CD4-positive, CD25-positive, alpha-beta regulatory T cell (primary cell): ENCODE measurements around the gene TOM1L2. TPM values are rescaled to one million over a fixed set of nuclear protein-coding genes. Genes with fewer than 3 reads are reported as not detected.

Experiments
- ATAC-seq, 2 donors: fragments of 150-1000 bp; cut with Tn5 transposase; one replicate each; pipeline ENCODE4 v1.10.0; 2021; ENCODE audit warnings: low read depth in 2 of 2, moderate number of reproducible peaks in 2 of 2, moderate library complexity in 1 of 2
- DNase-seq, 3 donors: peaks; one replicate each; pipeline versions ENCODE4 v3.0.0 to v3.0.0-alpha.2; 2012 to 2022; ENCODE audit warnings: mixed read lengths in 1 of 3
- H3K27ac ChIP-seq: one replicate; pipeline ENCODE4 v1.7.0; 2013; ENCODE audit warnings: mild to moderate bottlenecking, low read length; ENCODE audit not compliant: insufficient read depth, poor library complexity, severe bottlenecking
- H3K27me3 ChIP-seq: one replicate; pipeline ENCODE4 v1.7.0; 2013; ENCODE audit warnings: low read length; ENCODE audit not compliant: control insufficient read depth, insufficient read depth
- H3K36me3 ChIP-seq: one replicate; pipeline ENCODE4 v1.7.0; 2013; ENCODE audit warnings: mild to moderate bottlenecking, low read length, moderate library complexity; ENCODE audit not compliant: control insufficient read depth, insufficient read depth
- H3K4me1 ChIP-seq: 2 replicates; pipeline ENCODE4 v1.7.0; 2013; ENCODE audit warnings: mild to moderate bottlenecking, low read length; ENCODE audit not compliant: insufficient read depth, control insufficient read depth, poor library complexity, severe bottlenecking
- H3K4me3 ChIP-seq: one replicate; pipeline ENCODE4 v1.7.0; 2013; ENCODE audit warnings: low read depth, mild to moderate bottlenecking, low read length, moderate library complexity
- H3K9me3 ChIP-seq, 2 experiments: 1 replicate in 1 of 2; 2 replicates in 1 of 2; pipeline ENCODE4 v1.7.0; 2013; ENCODE audit warnings: low read length in 2 of 2, mild to moderate bottlenecking in 1 of 2, moderate library complexity in 1 of 2; ENCODE audit not compliant: control insufficient read depth in 2 of 2
- H3K27ac Mint-ChIP-seq, 3 donors: one replicate each; pipeline ENCODE4 v1.8.0; 2020 to 2022; ENCODE audit warnings: mild to moderate bottlenecking in 3 of 3, mixed read lengths in 3 of 3, moderate library complexity in 2 of 3
- H3K27me3 Mint-ChIP-seq: one replicate; pipeline ENCODE4 v1.8.0; 2022; ENCODE audit warnings: mild to moderate bottlenecking, mixed read lengths
- H3K36me3 Mint-ChIP-seq: one replicate; pipeline ENCODE4 v1.8.0; 2020; ENCODE audit warnings: mixed read lengths
- H3K4me1 Mint-ChIP-seq, 4 donors: one replicate each; pipeline ENCODE4 v1.8.0; 2020 to 2022; ENCODE audit warnings: mixed read lengths in 4 of 4, mild to moderate bottlenecking in 1 of 4
- H3K4me3 Mint-ChIP-seq, 4 donors: one replicate each; pipeline ENCODE4 v1.8.0; 2020 to 2022; ENCODE audit warnings: mild to moderate bottlenecking in 4 of 4, mixed read lengths in 4 of 4, moderate library complexity in 3 of 4
- H3K9me3 Mint-ChIP-seq, 7 donors: one replicate each; pipeline ENCODE4 v1.8.0; 2020 to 2022; ENCODE audit warnings: mixed read lengths in 7 of 7, mild to moderate bottlenecking in 3 of 7, moderate library complexity in 2 of 7
- polyA plus RNA-seq, 4 donors: library from polyadenylated mRNA; unstranded; fragments of 300-500 nt; fragmentation: Illumina TruSeq; gene quantifications; one replicate each; pipeline ENCODE4 v1.2.3, GENCODE V29; 2021
- total RNA-seq: library from RNA; stranded (reverse); gene quantifications from one replicate; pipeline ENCODE4 v1.2.3, GENCODE V29; 2022

The TOM1L2 gene
- total and polyA plus RNA-seq, 5 donors from 2014 or later: 4.0 to 50.8 (median 6.7) TPM

- Mint-ChIP-seq H3K9me3 (no peaks in the 10 kb centered on the region), H3K4me1 (peaks cover 5 to 70% (median 35%) of the 10 kb centered on the region in 4 donors), H3K36me3 (peaks cover 14% of the 10 kb centered on the region), H3K27me3 (no peaks in the 10 kb centered on the region), H3K27ac (peak overlapping the region; percentile 82 to 97 (median 87)), H3K4me3 (peak overlapping the region; percentile 69 to 76 (median 72))
- H3K36me3 ChIP-seq: no peaks in the 10 kb centered on the region
- no peak overlapping the region for H3K4me3 ChIP-seq
- ATAC-seq (peak; percentile 36 to 52), DNase-seq (peak; percentile 43 to 88 (median 63))
- H3K27ac ChIP-seq: peak overlapping the region; percentile 73
- no peaks in the 10 kb centered on the region for H3K27me3 ChIP-seq
- no peaks in the 10 kb centered on the region for H3K9me3 ChIP-seq
- H3K4me1 ChIP-seq: peaks cover 40% of the 10 kb centered on the region
Observed at GRCh38 chr17:17849845-17850373, 122.3 kb downstream of the TOM1L2 start.

GRCh38 chr17:17849147-17849820, 122.9 kb downstream of the TOM1L2 start:
- DNase-seq (peak; percentile 39 to 97 (median 66)), ATAC-seq (peak; percentile 96)
- Mint-ChIP-seq H3K36me3 (peaks cover 14% of the 10 kb centered on the region), H3K27ac (peak overlapping the region; percentile 87 to 97 (median 89)), H3K27me3 (no peaks in the 10 kb centered on the region), H3K4me1 (peaks cover 5 to 67% (median 33%) of the 10 kb centered on the region in 4 donors), H3K9me3 (no peaks in the 10 kb centered on the region), H3K4me3 (peak overlapping the region; percentile 39 to 73 (median 65))
- Histone ChIP-seq H3K27me3 (no peaks in the 10 kb centered on the region), H3K9me3 (no peaks in the 10 kb centered on the region), H3K27ac (peak overlapping the region; percentile 73), H3K36me3 (no peaks in the 10 kb centered on the region), H3K4me1 (peaks cover 40% of the 10 kb centered on the region), H3K4me3 (peak overlapping the region; percentile 19)

GRCh38 chr17:17848311-17849082, 123.7 kb downstream of the TOM1L2 start:
- peak overlapping the region; percentile 39 to 73 (median 65) for H3K4me3 Mint-ChIP-seq
- Histone ChIP-seq H3K27ac (peak overlapping the region; percentile 73), H3K36me3 (no peaks in the 10 kb centered on the region), H3K4me1 (peaks cover 40% of the 10 kb centered on the region), H3K4me3 (peak overlapping the region; percentile 19), H3K27me3 (no peaks in the 10 kb centered on the region), H3K9me3 (no peaks in the 10 kb centered on the region)
- H3K4me1 Mint-ChIP-seq: peaks cover 5 to 62% (median 30%) of the 10 kb centered on the region in 4 donors
- peak overlapping the region; percentile 87 to 97 (median 89) for H3K27ac Mint-ChIP-seq
- no peaks in the 10 kb centered on the region for H3K9me3 Mint-ChIP-seq
- no peaks in the 10 kb centered on the region for H3K27me3 Mint-ChIP-seq
- H3K36me3 Mint-ChIP-seq: peaks cover 14% of the 10 kb centered on the region
- no peak for ATAC-seq
- DNase-seq: no peak

GRCh38 chr17:17847726-17848125, 124.5 kb downstream of the TOM1L2 start:
- Mint-ChIP-seq H3K4me3 (peak overlapping the region in 1 of 4 donors; percentile 61), H3K4me1 (peaks cover 5 to 62% (median 27%) of the 10 kb centered on the region in 4 donors)
- H3K4me1 ChIP-seq: peaks cover 40% of the 10 kb centered on the region

GRCh38 chr17:17847118-17847689, 125.0 kb downstream of the TOM1L2 start:
- no peak for DNase-seq
- no peaks in the 10 kb centered on the region for H3K27me3 Mint-ChIP-seq
- Histone ChIP-seq H3K27me3 (no peaks in the 10 kb centered on the region), H3K4me3 (no peak overlapping the region), H3K27ac (no peak overlapping the region), H3K9me3 (no peaks in the 10 kb centered on the region), H3K4me1 (peaks cover 40% of the 10 kb centered on the region), H3K36me3 (no peaks in the 10 kb centered on the region)
- H3K4me1 Mint-ChIP-seq: peaks cover 5 to 61% (median 27%) of the 10 kb centered on the region in 4 donors
- peak overlapping the region in 1 of 3 donors; percentile 55 for H3K27ac Mint-ChIP-seq
- no peaks in the 10 kb centered on the region for H3K9me3 Mint-ChIP-seq
- peaks cover 12% of the 10 kb centered on the region for H3K36me3 Mint-ChIP-seq
- ATAC-seq: no peak
- peak overlapping the region in 1 of 4 donors; percentile 61 for H3K4me3 Mint-ChIP-seq

More at GRCh38 chr17:17847726-17848125, 124.5 kb downstream of the TOM1L2 start:
- H3K4me3 ChIP-seq: no peak overlapping the region
- Mint-ChIP-seq H3K27me3 (no peaks in the 10 kb centered on the region), H3K9me3 (no peaks in the 10 kb centered on the region), H3K36me3 (peaks cover 14% of the 10 kb centered on the region), H3K27ac (peak overlapping the region in 1 of 3 donors; percentile 55)
- H3K27ac ChIP-seq: peak overlapping the region; percentile 73
- H3K9me3 ChIP-seq: no peaks in the 10 kb centered on the region
- no peak for ATAC-seq
- no peak for DNase-seq
- no peaks in the 10 kb centered on the region for H3K27me3 ChIP-seq
- no peaks in the 10 kb centered on the region for H3K36me3 ChIP-seq

- H3K36me3 ChIP-seq: no peaks in the 10 kb centered on the region
- DNase-seq (no peak), ATAC-seq (no peak)
- no peak overlapping the region for H3K27ac Mint-ChIP-seq
- no peaks in the 10 kb centered on the region for H3K27me3 Mint-ChIP-seq
- no peak overlapping the region for H3K4me3 Mint-ChIP-seq
- no peaks in the 10 kb centered on the region for H3K9me3 Mint-ChIP-seq
- no peaks in the 10 kb centered on the region for H3K9me3 ChIP-seq
- no peak overlapping the region for H3K27ac ChIP-seq
- peaks cover 40% of the 10 kb centered on the region for H3K4me1 ChIP-seq
- peaks cover 6% of the 10 kb centered on the region for H3K36me3 Mint-ChIP-seq
- H3K27me3 ChIP-seq: no peaks in the 10 kb centered on the region
- no peak overlapping the region for H3K4me3 ChIP-seq
- H3K4me1 Mint-ChIP-seq: peaks cover 5 to 55% (median 23%) of the 10 kb centered on the region in 4 donors
Observed at GRCh38 chr17:17846645-17847044, 125.6 kb downstream of the TOM1L2 start.

GRCh38 chr17:17846003-17846402, 126.2 kb downstream of the TOM1L2 start:
- Histone ChIP-seq H3K9me3 (no peaks in the 10 kb centered on the region), H3K27me3 (no peaks in the 10 kb centered on the region), H3K27ac (no peak overlapping the region), H3K4me3 (no peak overlapping the region), H3K4me1 (peaks cover 33% of the 10 kb centered on the region), H3K36me3 (no peaks in the 10 kb centered on the region)
- no peak overlapping the region for H3K4me3 Mint-ChIP-seq
- peaks cover 6% of the 10 kb centered on the region for H3K36me3 Mint-ChIP-seq
- H3K4me1 Mint-ChIP-seq: peaks cover 5 to 52% (median 26%) of the 10 kb centered on the region in 4 donors
- DNase-seq (no peak), ATAC-seq (no peak)
- H3K9me3 Mint-ChIP-seq: no peaks in the 10 kb centered on the region
- H3K27ac Mint-ChIP-seq: peak overlapping the region in 1 of 3 donors; percentile 32
- H3K27me3 Mint-ChIP-seq: no peaks in the 10 kb centered on the region
